Fibroblast of lung (primary cell): ENCODE data around the gene NLRP1. TPM values are rescaled to one million over a fixed set of nuclear protein-coding genes. Genes with fewer than 3 reads are reported as not detected.

Experiments used
- DNase-seq, 2 donors: peaks; one replicate each; pipeline versions ENCODE4 v3.0.0 to v3.0.0-alpha.2; 2010; ENCODE audit warnings: low read depth in 2 of 2
- H2AFZ ChIP-seq: 2 replicates; pipeline ENCODE4 v1.5.1; 2012; ENCODE audit warnings: low read length, control low read depth, inconsistent platforms
- H3K27ac ChIP-seq: 2 replicates; pipeline ENCODE4 v1.5.1; 2011; ENCODE audit warnings: low read length, control low read depth; ENCODE audit not compliant: insufficient read depth
- H3K27me3 ChIP-seq: 2 replicates; pipeline ENCODE4 v1.5.1; 2011; ENCODE audit warnings: mild to moderate bottlenecking, low read length; ENCODE audit not compliant: control insufficient read depth, insufficient read depth
- H3K36me3 ChIP-seq: 2 replicates; pipeline ENCODE4 v1.5.1; 2011; ENCODE audit warnings: low read length; ENCODE audit not compliant: control insufficient read depth, insufficient read depth
- H3K4me1 ChIP-seq: 2 replicates; pipeline ENCODE4 v1.5.1; 2011; ENCODE audit warnings: low read length; ENCODE audit not compliant: control insufficient read depth, insufficient read depth; ENCODE audit errors: extremely low read depth
- H3K4me2 ChIP-seq: 2 replicates; pipeline ENCODE4 v1.5.1; 2011; ENCODE audit warnings: low read length, control low read depth; ENCODE audit not compliant: insufficient read depth; ENCODE audit errors: extremely low read depth
- H3K4me3 ChIP-seq, 4 experiments: fragments of 200-600 bp in 1 of 4; sonication (generic) in 1 of 4; replicated peaks in 1 of 4; 2 replicates each; pipeline ENCODE4 v1.5.1; 2011 to 2016; ENCODE audit warnings: low read length in 4 of 4, low read depth in 3 of 4, mild to moderate bottlenecking in 3 of 4, control low read depth in 2 of 4, inconsistent platforms in 1 of 4, mixed read lengths in 1 of 4; ENCODE audit not compliant: insufficient read depth in 1 of 4; ENCODE audit errors: control extremely low read depth in 1 of 4
- H3K79me2 ChIP-seq: 2 replicates; pipeline ENCODE4 v1.5.1; 2012; ENCODE audit warnings: mild to moderate bottlenecking, low read length, inconsistent platforms; ENCODE audit not compliant: control insufficient read depth, insufficient read depth
- H3K9ac ChIP-seq: 2 replicates; pipeline ENCODE4 v1.5.1; 2011; ENCODE audit warnings: mild to moderate bottlenecking, low read length, control low read depth; ENCODE audit not compliant: insufficient read depth
- H3K9me3 ChIP-seq: 2 replicates; pipeline ENCODE4 v1.5.1; 2012; ENCODE audit warnings: low read depth, low read length; ENCODE audit not compliant: control insufficient read depth, insufficient read depth
- H4K20me1 ChIP-seq: 2 replicates; pipeline ENCODE4 v1.5.1; 2011; ENCODE audit warnings: low read length; ENCODE audit not compliant: control insufficient read depth, insufficient read depth; ENCODE audit errors: extremely low read depth
- EZH2 ChIP-seq: IDR thresholded peaks from 2 replicates; pipeline ENCODE4 v1.5.1; 2012; ENCODE audit warnings: low read length, control low read depth, mild to moderate bottlenecking; ENCODE audit errors: missing control alignments
- polyA minus RNA-seq: library from RNA; depleted of rRNA, polyadenylated mRNA; stranded (reverse); fragments of >200 nt; gene quantifications from 2 replicates; pipeline ENCODE4 v1.2.3, GENCODE V29; 2011; ENCODE audit warnings: low replicate concordance
- polyA plus RNA-seq, 2 donors: library from polyadenylated mRNA; depleted of rRNA in 1 of 2; stranded (reverse) in 1 of 2; unstranded in 1 of 2; fragments of >200 nt; gene quantifications; 2 replicates each; pipeline ENCODE4 v1.2.1, GENCODE V29; 2011 to 2012; ENCODE audit warnings: missing spikeins in 1 of 2
- total RNA-seq: library from RNA; depleted of rRNA; stranded (reverse); fragments of >200 nt; gene quantifications from 2 replicates; pipeline ENCODE4 v1.2.1, GENCODE V29; 2014
- TF ChIP-seq, protein P1 (sequence below), 2 donors: IDR thresholded peaks in 1 of 2; conservative IDR thresholded peaks in 1 of 2; 1 replicate in 1 of 2; 2 replicates in 1 of 2; pipeline ENCODE4 v1.5.1; 2011 to 2012; ENCODE audit warnings: low read length in 2 of 2, control low read depth in 1 of 2, inconsistent platforms in 1 of 2, low read depth in 1 of 2, mild to moderate bottlenecking in 1 of 2

Gene NLRP1
- total RNA-seq = 11.8 and 22.1 TPM in 2 replicates
- 23.1 and 35.1 TPM in 2 replicates for polyA plus RNA-seq
- polyA plus RNA-seq (2012) = 35.9 and 61.2 TPM in 2 replicates
- 31.1 and 31.2 TPM in 2 replicates for polyA minus RNA-seq

DNA sequence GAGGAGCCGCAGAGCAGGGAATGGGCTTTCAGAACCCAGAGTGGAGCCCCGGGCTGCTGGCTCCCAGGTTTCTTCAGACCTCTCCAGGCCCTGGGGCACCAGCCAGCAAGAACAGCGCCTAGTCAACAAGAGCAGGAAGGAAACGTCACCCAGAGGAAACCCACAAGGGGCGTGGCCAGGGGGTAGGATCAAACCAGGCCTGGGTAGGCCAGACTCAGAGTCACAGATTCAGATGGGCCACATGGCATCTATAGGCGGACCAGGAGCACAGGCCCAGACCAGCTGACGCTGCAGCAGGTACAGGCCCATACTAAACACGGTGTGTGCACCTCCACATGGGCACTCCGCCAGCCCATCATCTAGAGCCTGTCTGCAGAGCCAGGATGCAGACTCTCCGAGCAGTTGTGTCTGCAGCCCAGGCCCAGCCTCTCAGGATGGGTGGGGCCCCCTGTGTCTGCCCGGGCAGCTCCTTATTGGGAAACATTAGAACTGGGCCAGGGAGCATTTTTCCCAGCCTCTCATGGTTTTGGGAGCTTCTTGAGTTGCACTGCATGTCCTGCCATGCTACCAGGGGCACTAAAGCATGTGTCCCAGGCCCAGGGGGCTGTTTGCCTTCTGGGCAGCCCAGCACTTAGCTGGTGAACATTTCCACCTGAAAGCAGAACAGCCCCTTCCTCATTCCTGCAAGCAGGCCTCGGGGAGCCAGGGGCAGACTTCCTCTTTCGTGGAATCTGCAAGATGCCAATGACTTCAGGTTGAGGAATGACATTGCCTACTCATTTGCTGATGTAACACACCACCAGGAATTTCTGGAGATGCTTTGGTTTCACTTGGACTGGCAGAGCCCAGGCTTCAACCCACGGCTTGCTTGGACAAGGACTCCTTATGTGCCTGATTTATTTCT lies at the start of gene NLRP1:
NLRP1 (minus strand) TSS at position 127 of the 904 bp plus-strand sequence. CDS start 552 bp downstream, outside the sequence.
- DNase-seq = peak; percentile 93 to 95
- Histone ChIP-seq H3K27ac (peak within 1 kb of the TSS; percentile 89), H3K4me2 (peak within 1 kb of the TSS; percentile 88), H3K79me2 (peaks cover 6% of the 10 kb centered on the region), H3K36me3 (peaks cover 4% of the 10 kb centered on the region), H4K20me1 (no peaks in the 10 kb centered on the region), H3K27me3 (peaks cover 2% of the 10 kb centered on the region), H3K4me3 (peak within 1 kb of the TSS; percentile 60 to 75 (median 68)), H3K4me1 (peaks cover 16% of the 10 kb centered on the region), H2AFZ (peak within 1 kb of the TSS; percentile 94), H3K9ac (peak within 1 kb of the TSS; percentile 64), H3K9me3 (no peaks in the 10 kb centered on the region)
- no peak for TF ChIP-seq EZH2
- TF ChIP-seq, protein P1, sequence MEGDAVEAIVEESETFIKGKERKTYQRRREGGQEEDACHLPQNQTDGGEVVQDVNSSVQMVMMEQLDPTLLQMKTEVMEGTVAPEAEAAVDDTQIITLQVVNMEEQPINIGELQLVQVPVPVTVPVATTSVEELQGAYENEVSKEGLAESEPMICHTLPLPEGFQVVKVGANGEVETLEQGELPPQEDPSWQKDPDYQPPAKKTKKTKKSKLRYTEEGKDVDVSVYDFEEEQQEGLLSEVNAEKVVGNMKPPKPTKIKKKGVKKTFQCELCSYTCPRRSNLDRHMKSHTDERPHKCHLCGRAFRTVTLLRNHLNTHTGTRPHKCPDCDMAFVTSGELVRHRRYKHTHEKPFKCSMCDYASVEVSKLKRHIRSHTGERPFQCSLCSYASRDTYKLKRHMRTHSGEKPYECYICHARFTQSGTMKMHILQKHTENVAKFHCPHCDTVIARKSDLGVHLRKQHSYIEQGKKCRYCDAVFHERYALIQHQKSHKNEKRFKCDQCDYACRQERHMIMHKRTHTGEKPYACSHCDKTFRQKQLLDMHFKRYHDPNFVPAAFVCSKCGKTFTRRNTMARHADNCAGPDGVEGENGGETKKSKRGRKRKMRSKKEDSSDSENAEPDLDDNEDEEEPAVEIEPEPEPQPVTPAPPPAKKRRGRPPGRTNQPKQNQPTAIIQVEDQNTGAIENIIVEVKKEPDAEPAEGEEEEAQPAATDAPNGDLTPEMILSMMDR (conservative IDR thresholded peaks at IDR 0.05 in 1 of 2, IDR thresholded peaks at IDR 0.05 in 1 of 2; ENCODE audit: low read depth in 1 of 2, low read length in 2 of 2) = no peak

DNA sequence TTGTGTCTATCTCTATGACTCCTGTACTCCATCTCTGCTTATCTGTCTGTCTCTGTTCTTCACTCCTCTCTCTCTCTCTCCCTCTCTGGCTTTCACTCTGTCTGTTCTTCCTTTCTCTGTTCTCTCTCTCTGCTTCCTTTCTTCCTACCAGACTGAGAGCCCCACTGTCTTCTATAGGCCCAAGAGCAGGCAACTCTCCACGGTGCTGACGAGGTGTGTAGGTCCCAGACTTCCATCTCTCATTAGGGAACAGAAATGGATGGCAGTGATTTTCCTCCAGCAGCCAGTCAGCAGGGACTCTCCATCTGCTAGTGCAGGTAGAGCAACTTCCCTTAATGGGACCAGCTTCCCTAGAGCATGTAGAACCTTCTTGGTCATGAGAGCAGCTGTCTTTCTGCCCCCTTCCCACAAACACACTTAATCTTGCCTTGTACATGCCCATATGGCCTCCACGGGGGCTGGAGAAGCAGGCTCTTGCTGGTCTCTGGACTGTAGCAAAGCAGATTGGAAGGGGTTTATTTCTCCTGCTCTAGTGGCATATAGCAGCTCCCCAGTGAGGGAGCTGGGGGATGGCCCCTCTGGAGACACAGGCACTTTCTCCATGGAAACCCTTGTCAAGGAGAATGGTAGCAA lies 47.8 kb upstream of the NLRP1 start:
- Histone ChIP-seq H4K20me1 (no peaks in the 10 kb centered on the region), H3K4me3 (no peak overlapping the region), H3K4me1 (no peaks in the 10 kb centered on the region), H3K9ac (no peak overlapping the region), H3K27me3 (no peaks in the 10 kb centered on the region), H3K27ac (no peak overlapping the region), H2AFZ (no peak overlapping the region), H3K79me2 (no peaks in the 10 kb centered on the region), H3K4me2 (no peak overlapping the region), H3K9me3 (no peaks in the 10 kb centered on the region), H3K36me3 (no peaks in the 10 kb centered on the region)
- no peak for DNase-seq
- no peak for TF ChIP-seq EZH2
- TF ChIP-seq, protein P1 (conservative IDR thresholded peaks at IDR 0.05 in 1 of 2, IDR thresholded peaks at IDR 0.05 in 1 of 2; ENCODE audit: low read depth in 1 of 2, low read length in 2 of 2) = no peak

DNA sequence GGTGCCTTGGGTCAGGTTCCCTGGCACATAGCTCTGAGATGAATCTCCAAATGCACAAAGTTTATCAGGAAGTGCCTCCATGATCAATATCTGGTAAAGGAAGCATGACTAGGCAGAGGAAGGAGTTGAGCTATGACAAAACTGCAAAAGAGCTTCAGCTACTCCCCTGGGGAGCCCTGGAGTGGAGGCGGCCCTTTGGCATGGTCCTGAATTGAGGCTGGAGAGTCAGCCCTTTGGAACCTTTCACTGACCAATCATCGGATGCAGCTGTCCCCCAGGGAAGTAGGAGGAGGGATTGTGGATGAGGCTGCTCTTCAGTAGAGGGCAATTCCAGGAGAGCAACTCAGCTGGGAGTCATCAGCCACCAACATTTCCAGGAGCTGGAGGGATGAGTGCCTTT lies 46.1 kb upstream of the NLRP1 start:
- H3K27ac ChIP-seq = no peak overlapping the region
- no peak overlapping the region for H2AFZ ChIP-seq
- no peak overlapping the region for H3K4me3 ChIP-seq

More for the DNA sequence above, 46.1 kb upstream of the NLRP1 start:
- Histone ChIP-seq H3K36me3 (no peaks in the 10 kb centered on the region), H3K4me1 (no peaks in the 10 kb centered on the region), H3K79me2 (no peaks in the 10 kb centered on the region), H3K9me3 (no peaks in the 10 kb centered on the region), H3K27me3 (no peaks in the 10 kb centered on the region), H3K9ac (no peak overlapping the region), H4K20me1 (no peaks in the 10 kb centered on the region), H3K4me2 (no peak overlapping the region)
- DNase-seq = peak in 1 of 2 donors; percentile 48
- TF ChIP-seq, protein P1 (conservative IDR thresholded peaks at IDR 0.05 in 1 of 2, IDR thresholded peaks at IDR 0.05 in 1 of 2; ENCODE audit: low read depth in 1 of 2, low read length in 2 of 2) = no peak
- no peak for TF ChIP-seq EZH2
